Gastrocnemius medialis (tissue), 4 donors: ENCODE data around the gene GIMAP6. TPM values are rescaled to one million over a fixed set of nuclear protein-coding genes. Genes with fewer than 3 reads are reported as not detected.

Experiments used
- ATAC-seq, 2 donors: fragments of 150-250 bp; one replicate each; pipeline ENCODE4 v1.9.1; 2016
- DNase-seq, 2 donors: peaks; one replicate each; pipeline ENCODE4 v3.0.0-alpha.2; 2019
- H3K27ac ChIP-seq, 4 donors: fragments of 200-600 bp; sonication (generic); 1 replicate in 1 of 4; 2 replicates in 3 of 4; pipeline ENCODE4 v1.5.1; 2016 to 2018; ENCODE audit warnings: mild to moderate bottlenecking in 2 of 4, moderate library complexity in 1 of 4
- H3K27me3 ChIP-seq, 3 donors: fragments of 200-600 bp; sonication (generic) in 2 of 3; 1 replicate in 1 of 3; 2 replicates in 2 of 3; pipeline versions ENCODE4 v1.5.1 to v1.6.0; 2016 to 2019; ENCODE audit warnings: mild to moderate bottlenecking in 1 of 3, moderate library complexity in 1 of 3
- H3K36me3 ChIP-seq, 2 donors: fragments of 200-600 bp; sonication (generic) in 1 of 2; one replicate each; pipeline ENCODE4 v1.5.1; 2017 to 2018
- H3K4me1 ChIP-seq, 2 donors: fragments of 200-600 bp; sonication (generic) in 1 of 2; one replicate each; pipeline ENCODE4 v1.5.1; 2016 to 2017; ENCODE audit warnings: mild to moderate bottlenecking in 2 of 2
- H3K4me3 ChIP-seq, 4 donors: fragments of 200-600 bp; sonication (generic) in 3 of 4; 1 replicate in 1 of 4; 2 replicates in 3 of 4; pipeline ENCODE4 v1.5.1; 2016 to 2019; ENCODE audit warnings: mild to moderate bottlenecking in 2 of 4
- H3K9me3 ChIP-seq, 3 donors: fragments of 200-600 bp; sonication (generic) in 2 of 3; 1 replicate in 1 of 3; 2 replicates in 2 of 3; pipeline ENCODE4 v1.5.1; 2016 to 2019
- CTCF ChIP-seq, 5 experiments: fragments of 450-650 bp in 3 of 5; fragments of 200-600 bp in 2 of 5; sonication (generic) in 2 of 5; IDR thresholded peaks in 4 of 5; conservative IDR thresholded peaks in 1 of 5; 1 replicate in 4 of 5; 2 replicates in 1 of 5; pipeline ENCODE4 v1.5.1; 2016 to 2019; ENCODE audit warnings: antibody characterized with exemption in 5 of 5, mild to moderate bottlenecking in 3 of 5, moderate library complexity in 3 of 5
- POLR2A ChIP-seq, 2 donors: fragments of 450-650 bp; IDR thresholded peaks; one replicate each; pipeline ENCODE4 v1.6.1; 2017; ENCODE audit warnings: antibody characterized with exemption in 2 of 2, mild to moderate bottlenecking in 2 of 2, moderate library complexity in 2 of 2
- in situ Hi-C, 4 donors: fragments of 200-750 bp; cut with MboI; loops; one replicate each; pipeline versions ENCODE4 v1.15.0 to v1.8.0; 2017; ENCODE audit warnings: low sequenced_read_pairs in 4 of 4
- intact Hi-C: fragments of 100-400 bp; cut with DNase I; formaldehyde crosslinking; loops from one replicate; pipeline ENCODE4 v1.15.1; 2023; ENCODE audit warnings: low total_unique reads
- total RNA-seq, 4 donors: library from RNA; depleted of rRNA; stranded (reverse); fragments of >200 nt; gene quantifications; one replicate each; pipeline versions ENCODE4 v1.1.0 to v1.2.3, GENCODE V29; 2016

The GIMAP6 gene
- total RNA-seq, 4 donors from 2014 or later = 8.5 to 27.8 (median 12.4) TPM

GRCh38 chr7:150668977-150669376, 36.8 kb upstream of the GIMAP6 start:
- DNase-seq (no peak), ATAC-seq (no peak)
- H3K4me3 ChIP-seq = no peak overlapping the region
- H3K27me3 ChIP-seq = no peaks in the 10 kb centered on the region
- intact Hi-C loops (no loop called here), in situ Hi-C loops (no loop called here)
- no peaks in the 10 kb centered on the region for H3K9me3 ChIP-seq
- H3K27ac ChIP-seq = no peak overlapping the region
- H3K4me1 ChIP-seq = no peaks in the 10 kb centered on the region
- TF ChIP-seq CTCF (IDR thresholded peaks at IDR 0.05 in 4 of 5, conservative IDR thresholded peaks at IDR 0.05 in 1 of 5) (no peak), POLR2A (IDR thresholded peaks at IDR 0.05) (no peak)
- H3K36me3 ChIP-seq = no peaks in the 10 kb centered on the region

GRCh38 chr7:150668472-150668911, 36.3 kb upstream of the GIMAP6 start:
- intact Hi-C loops (no loop called here), in situ Hi-C loops (no loop called here)
- no peaks in the 10 kb centered on the region for H3K4me1 ChIP-seq
- no peak overlapping the region for H3K4me3 ChIP-seq
- no peak for ATAC-seq
- no peak overlapping the region for H3K27ac ChIP-seq
- no peak for TF ChIP-seq POLR2A (IDR thresholded peaks at IDR 0.05)
- no peak for TF ChIP-seq CTCF (IDR thresholded peaks at IDR 0.05 in 4 of 5, conservative IDR thresholded peaks at IDR 0.05 in 1 of 5)
- H3K9me3 ChIP-seq = no peaks in the 10 kb centered on the region
- no peaks in the 10 kb centered on the region for H3K36me3 ChIP-seq
- H3K27me3 ChIP-seq = no peaks in the 10 kb centered on the region
- no peak for DNase-seq

- in situ Hi-C loops (no loop called here), intact Hi-C loops (no loop called here)
- Histone ChIP-seq H3K4me3 (no peak overlapping the region), H3K4me1 (no peaks in the 10 kb centered on the region), H3K27ac (no peak overlapping the region), H3K27me3 (no peaks in the 10 kb centered on the region), H3K9me3 (no peaks in the 10 kb centered on the region), H3K36me3 (no peaks in the 10 kb centered on the region)
- ATAC-seq (no peak), DNase-seq (no peak)
- TF ChIP-seq POLR2A (IDR thresholded peaks at IDR 0.05) = no peak
Observed at GRCh38 chr7:150666412-150666811, 34.2 kb upstream of the GIMAP6 start.

- no peaks in the 10 kb centered on the region for H3K4me1 ChIP-seq
- H3K36me3 ChIP-seq = no peaks in the 10 kb centered on the region
- H3K4me3 ChIP-seq = no peak overlapping the region
- intact Hi-C loops (no loop called here), in situ Hi-C loops (no loop called here)
- no peaks in the 10 kb centered on the region for H3K9me3 ChIP-seq
- DNase-seq = no peak
- TF ChIP-seq CTCF (IDR thresholded peaks at IDR 0.05 in 4 of 5, conservative IDR thresholded peaks at IDR 0.05 in 1 of 5) (no peak), POLR2A (IDR thresholded peaks at IDR 0.05) (no peak)
- ATAC-seq = no peak
- no peaks in the 10 kb centered on the region for H3K27me3 ChIP-seq
- H3K27ac ChIP-seq = no peak overlapping the region
Observed at GRCh38 chr7:150665896-150666295, 33.7 kb upstream of the GIMAP6 start.

- no peak overlapping the region for H3K27ac ChIP-seq
- in situ Hi-C loops (no loop called here), intact Hi-C loops (no loop called here)
- H3K4me1 ChIP-seq = no peaks in the 10 kb centered on the region
- no peak overlapping the region for H3K4me3 ChIP-seq
- ATAC-seq (no peak), DNase-seq (no peak)
- no peaks in the 10 kb centered on the region for H3K36me3 ChIP-seq
- no peak for TF ChIP-seq POLR2A (IDR thresholded peaks at IDR 0.05)
- TF ChIP-seq CTCF (IDR thresholded peaks at IDR 0.05 in 4 of 5, conservative IDR thresholded peaks at IDR 0.05 in 1 of 5) = no peak
- no peaks in the 10 kb centered on the region for H3K27me3 ChIP-seq
- H3K9me3 ChIP-seq = no peaks in the 10 kb centered on the region
Observed at GRCh38 chr7:150665089-150665748, 33.0 kb upstream of the GIMAP6 start.
